Measurements from ENCODE around the gene ADD1.
A peak's percentile ranks its signal among the peaks of the same experiment; 100 is the strongest.
"Not testable (repeated sequence)": the region's sequence is repeated elsewhere in the genome, so short reads cannot be mapped to it uniquely, and the experiment has no call there.

Gene ADD1

DNA sequence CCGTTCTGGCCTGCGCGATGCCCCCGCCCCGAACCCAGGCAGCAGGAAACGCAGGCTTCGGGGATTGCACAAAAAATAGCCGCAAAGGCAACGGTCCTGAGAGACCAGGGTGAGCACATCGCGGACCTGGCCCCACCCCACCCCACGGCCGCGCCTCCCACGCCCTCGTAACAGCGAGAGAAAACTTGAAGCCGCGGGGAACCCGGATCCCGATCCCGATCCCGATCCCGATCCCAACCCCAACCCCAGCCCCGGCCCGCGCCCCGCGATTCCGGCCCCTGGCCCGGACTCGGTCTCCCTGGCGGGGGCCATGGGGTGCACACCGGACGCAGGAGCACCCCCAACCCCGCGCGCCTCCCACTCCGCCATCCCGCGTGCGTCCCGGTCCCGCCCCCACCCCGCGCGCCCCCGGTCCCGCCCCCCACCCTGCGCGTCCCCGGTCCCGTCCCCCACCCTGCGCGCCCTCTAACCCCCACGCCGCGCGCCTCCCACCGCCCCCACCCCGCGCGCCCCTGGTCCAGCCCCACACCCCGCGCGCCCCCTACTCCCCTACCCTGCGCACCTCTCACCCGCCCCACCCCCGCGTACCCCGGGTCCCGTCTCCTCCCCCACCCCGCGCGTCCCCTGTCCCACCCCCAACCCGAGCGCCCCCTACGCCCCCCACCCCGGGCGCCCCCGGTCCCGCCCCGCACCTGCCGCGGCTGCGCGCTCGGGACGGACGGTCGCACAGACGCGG, 90.6 kb downstream of the ADD1 start:
- peak; percentile 46 for DNase-seq (ENCODE audit: low spot score)

DNA sequence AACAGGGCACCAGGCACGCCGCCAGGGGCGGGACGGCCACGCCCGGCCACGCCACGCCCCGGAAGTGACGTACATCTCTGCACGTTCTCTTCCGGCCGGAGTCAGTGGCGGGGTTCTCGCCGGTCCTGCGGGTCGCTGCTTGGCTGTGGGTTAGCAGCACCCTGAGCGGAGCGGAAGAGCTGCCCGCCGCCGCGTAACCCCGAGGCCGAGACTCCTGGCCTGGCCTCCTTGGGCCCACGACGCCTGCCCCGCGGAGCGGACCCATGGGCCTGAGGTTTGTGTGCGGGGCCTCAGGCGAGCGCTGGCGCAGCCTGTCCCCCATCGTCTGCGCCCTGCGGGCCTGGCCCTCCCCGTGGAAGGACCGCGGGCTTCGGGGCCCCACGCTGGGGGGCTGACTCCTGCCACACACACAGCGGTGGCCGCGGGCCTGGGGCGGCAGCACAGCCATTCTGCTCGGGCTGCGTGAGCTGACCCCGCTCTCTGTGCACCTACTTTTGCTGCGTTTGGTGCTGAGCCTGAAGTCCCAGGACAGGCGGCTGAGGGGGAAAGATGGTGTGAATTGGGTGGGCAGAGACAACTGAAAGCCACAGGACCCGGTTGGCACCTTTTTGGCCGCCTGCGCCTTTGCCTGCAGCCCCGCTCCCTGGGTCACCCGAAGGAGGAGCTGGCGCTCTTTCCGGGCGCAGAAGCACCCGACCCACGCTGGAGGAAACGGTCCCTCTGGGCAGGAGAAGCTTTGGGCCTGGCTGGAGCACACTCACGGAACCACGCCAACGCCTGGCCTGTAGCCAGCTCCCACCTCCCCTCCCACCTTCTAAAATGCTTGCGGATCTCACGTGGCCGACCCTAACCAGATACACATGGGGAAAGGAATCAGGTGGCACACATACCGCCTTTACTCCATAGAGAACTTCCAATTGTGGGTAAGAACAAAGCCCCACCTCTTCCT, 91.4 kb downstream of the ADD1 start:
- peak; percentile 94 for DNase-seq (ENCODE audit: low spot score)

DNA sequence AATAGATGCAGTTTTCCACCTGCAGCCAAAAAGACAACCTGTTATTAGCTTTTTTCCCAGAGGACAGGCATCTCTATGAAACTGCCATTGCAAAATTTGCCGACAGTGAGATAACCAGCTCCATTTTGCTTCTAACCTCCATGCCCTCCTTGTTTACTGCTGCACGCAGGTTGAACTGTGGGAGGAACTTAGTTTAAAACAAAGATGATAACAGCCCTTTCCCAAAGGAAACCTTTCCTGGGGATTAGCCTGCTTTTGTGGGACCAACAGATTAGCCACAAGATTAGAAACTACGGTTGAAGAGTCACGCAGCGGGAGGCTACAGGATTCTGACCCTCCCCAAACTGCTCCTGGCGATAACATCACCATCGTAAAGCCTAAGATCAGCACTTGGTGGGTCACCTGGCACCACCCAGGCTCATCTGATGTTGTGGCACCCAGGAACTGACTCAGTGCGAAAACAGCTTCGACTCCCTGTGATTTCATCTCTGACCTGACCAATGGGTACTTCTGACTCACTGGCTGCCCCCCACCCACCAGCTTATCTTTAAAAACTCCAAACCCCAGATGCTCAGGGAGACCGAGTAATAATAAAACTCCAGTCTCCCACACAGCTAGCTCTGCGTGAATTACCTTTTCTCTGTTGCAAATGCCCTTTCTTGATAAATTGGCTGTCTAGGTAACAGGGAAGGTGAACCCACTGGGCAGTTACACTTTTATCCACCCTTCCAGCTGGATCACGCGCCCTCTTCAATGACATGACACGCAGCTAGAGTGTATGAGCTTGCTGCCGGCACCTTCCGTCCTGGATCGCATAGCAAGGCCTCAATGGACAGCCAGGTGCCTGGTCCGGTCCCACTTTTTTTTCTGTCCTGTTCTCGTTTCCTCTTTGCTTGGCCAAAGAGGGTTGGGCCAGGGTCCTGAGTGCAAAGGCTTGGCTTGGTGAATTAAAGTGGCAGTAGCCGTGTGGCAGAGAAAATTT, 92.4 kb downstream of the ADD1 start:
- DNase-seq (ENCODE audit: low spot score) = peak; percentile 57

DNA sequence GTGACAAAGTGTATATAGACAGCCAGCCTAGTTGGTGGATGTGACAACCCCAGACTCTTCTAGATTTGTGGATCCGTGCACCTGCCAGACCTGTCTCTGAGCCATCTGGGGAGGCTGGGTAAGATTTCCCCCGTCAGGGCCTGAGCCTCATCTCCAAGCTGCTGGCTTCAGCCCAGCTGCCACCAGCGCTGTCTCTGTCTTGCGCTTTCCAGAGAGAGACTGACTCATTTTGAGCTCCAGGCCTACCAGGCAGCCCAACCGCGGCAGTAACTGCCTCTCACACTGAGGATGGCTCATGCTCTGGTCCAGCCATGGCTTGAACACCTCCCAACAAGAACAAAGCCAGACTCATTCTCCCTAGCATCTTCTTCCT, 93.1 kb downstream of the ADD1 start:
- DNase-seq (ENCODE audit: low spot score) = peak; percentile 35

DNA sequence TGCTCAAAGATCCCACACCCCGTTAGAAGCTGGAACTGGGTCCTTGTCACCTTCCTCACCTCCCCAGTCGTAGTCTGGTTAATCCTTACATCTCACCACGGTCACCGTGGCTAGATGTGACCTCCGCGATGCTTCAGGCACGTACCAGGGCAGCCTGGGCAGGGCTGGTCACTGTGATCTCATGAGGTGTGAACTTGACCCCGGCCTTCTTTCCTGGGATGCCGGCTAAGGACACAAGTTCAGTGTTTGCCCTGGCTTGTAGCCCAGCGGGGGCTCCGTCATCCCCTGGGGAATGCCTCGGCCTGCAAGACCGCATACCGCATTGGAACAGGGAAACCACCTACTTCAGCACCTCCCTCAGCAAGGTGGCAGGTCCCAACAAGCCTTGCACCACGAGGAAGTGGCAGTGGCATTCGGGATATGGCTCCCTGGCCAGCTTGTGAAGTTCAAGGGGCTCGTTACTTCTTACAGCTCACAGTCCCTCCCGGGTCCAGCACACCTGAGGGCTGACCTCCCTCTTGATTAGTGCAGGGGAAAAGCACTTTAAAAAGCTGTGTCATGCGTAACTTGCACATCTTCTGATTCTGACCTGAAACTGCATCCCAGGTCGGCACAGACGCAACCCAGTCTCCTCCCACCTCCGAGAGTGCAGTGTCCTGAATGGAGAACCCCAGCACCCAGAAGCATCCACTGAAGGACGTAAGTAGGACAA, 93.7 kb downstream of the ADD1 start:
- no peak for DNase-seq (ENCODE audit: low spot score)

DNA sequence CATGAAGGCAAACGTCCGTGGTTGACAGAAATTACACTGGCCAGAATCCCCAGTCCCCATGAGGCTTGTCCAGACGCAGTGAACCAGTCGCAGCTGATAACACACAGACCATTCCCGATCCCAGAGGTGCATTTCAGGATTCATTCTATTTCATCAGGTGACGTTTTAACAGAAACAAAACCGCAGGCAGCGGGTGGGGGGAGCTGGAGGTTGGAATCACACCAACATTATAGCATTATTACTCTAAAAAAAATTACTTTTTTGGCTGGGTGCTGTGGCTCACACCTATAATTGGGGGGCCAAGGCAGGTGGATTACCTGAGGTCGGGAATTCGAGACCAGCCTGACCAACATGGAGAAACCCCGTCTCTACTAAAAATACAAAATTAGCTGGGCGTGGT, 94.3 kb downstream of the ADD1 start:
- DNase-seq (ENCODE audit: low spot score) = no peak

DNA sequence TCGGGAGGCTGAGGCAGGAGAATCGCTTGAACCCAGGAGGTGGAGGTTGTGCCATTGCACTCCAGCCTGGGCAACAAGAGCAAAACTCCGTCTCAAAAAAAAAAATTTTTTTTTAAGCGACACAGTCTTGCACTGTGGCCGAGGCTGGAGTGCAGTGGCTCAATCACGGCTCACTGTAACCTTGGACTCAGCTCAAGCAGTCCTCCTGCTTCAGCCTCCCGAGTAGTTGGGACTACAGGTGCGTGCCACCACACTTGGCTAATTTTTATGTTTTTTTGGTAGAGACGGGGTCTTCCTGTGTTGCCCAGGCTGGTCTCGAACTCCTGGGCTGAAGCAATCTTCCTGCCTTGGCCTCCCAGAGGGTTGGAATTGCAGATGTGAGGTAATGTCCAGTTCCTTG, 94.8 kb downstream of the ADD1 start:
- not testable (repeated sequence) for DNase-seq (ENCODE audit: low spot score)

DNA sequence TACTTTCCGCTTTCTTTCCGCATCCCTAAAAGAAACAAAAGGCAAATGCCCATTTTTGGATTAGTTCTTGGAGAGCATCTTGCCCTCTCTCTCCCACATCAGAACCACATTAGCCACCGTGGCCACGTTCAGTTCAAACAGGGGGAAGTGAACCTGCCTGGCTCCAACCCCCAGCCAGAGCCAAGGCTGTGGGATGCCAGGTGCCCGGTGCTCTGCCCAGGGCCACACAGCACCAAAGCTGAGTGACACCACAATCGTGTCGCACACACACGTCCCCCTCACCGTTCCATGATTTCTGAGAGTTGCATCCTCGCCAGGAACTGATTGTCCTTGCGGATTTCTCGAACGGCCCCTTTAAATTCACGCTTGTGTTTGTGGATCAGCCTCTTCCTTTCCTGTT, 95.3 kb downstream of the ADD1 start:
- no peak for DNase-seq (ENCODE audit: low spot score)

DNA sequence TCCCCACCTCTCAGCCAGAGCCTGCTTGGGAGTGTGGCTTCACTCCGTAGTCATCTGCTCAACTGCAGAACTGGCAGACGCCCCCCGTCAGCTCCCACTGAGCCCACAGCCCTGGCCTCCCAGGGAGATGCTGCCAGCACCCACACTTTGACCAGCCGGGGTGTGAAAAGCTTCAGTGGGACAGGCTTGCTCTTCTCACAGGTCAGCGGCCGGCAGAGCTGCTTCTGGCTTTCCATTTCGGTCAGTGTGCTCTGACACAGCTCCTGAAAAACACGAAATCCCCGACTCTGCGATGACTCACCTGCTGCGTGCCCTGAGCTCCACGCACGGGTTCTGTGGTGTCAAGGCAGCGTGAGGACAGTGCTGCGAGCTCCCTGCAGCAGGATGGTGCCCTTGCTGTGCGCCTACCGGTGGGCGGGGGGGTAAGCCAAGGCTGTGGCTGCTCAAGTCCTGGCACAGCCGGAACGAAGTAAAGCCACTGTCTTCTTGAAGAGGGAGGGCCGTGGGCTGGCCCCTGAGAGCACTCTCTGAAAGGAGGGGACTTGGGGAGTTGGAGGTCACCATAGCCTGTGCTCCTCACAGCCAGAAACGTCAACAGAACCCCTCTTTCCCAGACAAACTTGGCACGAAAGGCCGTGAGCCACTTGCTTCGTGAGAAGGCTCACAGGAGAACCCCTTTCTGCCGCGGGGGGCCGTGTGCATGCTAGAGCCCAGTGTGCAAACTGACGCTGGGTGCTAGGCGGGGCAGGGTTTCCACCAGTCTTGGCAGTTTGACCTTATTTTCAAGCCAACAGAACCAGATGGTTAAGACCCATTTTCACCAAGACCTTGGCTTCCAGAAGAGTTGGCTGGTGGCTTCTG, 96.0 kb downstream of the ADD1 start:
- no peak for DNase-seq (ENCODE audit: low spot score)

DNA sequence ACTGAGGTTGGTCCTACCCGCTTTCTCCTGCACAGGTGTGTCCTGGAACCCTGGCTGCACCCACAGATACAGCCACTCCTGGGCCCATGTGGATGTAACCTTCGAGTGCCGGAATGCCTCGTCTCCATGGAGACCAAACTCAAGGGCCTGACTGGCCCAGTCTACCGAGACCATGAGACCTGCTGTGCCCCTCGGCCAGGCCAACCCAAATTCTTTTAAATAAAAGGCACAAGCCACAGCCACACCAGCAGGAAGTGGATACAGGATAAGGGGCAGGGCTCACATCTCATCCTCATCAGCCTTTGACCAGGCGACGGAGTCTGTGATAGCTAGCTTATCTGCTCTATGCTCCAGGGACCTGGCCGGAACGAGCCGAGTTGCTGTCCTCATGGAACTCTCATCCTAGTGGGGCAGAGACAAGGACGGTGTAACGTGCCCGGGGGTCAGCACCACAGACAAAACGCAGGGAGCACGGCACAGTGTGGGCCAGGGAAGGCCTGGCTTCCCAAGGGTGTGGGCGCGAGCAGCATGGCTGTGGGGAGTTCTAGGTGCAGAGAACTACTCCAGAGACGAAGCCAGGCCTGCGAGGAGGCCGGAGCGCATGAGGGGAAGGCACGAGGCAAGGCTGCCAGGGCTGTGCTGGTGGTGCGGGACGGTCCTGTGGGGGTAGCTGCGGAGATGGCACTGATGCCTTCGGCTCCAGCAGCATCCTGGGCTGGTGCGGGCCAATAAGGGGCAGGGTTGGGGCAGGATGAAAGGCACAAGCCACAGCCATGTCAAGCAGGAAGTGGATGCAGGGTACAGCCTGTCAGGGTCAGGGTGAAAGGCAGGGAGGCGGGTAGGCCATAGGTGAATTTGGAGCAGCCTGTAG, 96.9 kb downstream of the ADD1 start:
- DNase-seq (ENCODE audit: low spot score) = no peak

DNA sequence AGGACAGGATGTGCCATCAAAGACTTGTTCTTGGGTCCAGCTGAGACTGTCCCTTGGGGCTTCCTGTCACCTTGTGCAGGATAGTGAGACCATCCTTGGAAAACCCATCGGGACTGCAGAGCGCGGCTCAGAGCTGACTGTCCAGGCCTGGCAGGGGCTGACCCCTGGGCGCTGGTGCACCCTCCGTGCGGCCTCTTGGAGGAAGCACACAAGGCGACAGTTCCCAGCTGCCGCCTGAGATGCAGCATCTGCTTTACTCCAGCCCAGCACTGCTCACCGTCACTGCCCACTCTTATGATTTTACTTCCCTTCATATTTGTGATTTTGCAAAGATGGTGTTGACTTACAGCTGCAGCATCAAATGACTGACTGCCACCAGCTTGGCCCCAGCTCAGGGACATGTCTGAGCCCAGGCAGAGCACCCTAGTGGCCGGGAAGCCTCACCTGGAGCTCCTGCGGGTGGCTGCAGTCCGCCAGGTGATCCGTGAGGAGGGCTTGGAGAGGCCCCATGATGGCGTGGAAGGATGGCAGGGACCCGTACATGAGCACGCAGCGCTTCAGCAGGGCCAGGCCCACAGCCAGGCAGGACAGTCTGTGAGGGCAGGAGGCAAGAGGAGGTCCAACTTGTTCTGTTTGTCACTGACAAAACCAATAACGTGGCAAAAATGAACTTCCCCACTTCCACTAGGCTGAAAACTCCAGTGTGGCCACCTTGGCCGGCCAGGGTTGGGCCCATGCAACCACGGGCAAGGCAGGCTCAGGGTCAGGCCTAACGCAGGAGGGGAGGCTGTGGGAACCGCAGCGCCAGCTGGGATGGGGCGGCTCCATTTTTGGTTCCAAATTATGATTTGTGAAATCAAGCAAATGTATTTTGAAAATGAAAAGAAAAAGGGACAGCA, 97.7 kb downstream of the ADD1 start:
- no peak for DNase-seq (ENCODE audit: low spot score)

DNA sequence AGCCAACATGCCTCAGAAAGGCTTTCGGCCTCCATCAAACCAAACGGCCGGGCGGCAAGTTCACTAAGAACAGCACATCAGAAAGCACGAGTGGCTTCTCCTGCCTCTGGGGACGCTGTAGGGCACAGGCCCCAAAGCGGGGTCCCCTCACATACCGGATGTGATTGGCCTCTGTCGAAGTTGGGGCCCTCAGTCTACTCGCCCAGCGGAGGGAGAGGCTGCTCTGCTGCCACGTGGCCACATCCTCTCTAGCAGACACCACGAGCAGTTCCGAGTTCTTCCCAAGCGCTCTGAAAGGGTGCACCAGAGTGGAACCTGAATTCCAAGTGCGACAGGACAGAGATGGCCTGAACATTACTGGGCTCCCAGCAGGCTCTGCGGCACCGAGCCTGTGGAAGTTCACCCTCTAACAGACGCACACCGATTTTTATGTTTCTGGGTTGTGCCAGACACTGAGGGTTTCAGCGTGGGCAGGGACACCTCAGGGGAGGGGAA, 98.4 kb downstream of the ADD1 start:
- no peak for DNase-seq (ENCODE audit: low spot score)

DNA sequence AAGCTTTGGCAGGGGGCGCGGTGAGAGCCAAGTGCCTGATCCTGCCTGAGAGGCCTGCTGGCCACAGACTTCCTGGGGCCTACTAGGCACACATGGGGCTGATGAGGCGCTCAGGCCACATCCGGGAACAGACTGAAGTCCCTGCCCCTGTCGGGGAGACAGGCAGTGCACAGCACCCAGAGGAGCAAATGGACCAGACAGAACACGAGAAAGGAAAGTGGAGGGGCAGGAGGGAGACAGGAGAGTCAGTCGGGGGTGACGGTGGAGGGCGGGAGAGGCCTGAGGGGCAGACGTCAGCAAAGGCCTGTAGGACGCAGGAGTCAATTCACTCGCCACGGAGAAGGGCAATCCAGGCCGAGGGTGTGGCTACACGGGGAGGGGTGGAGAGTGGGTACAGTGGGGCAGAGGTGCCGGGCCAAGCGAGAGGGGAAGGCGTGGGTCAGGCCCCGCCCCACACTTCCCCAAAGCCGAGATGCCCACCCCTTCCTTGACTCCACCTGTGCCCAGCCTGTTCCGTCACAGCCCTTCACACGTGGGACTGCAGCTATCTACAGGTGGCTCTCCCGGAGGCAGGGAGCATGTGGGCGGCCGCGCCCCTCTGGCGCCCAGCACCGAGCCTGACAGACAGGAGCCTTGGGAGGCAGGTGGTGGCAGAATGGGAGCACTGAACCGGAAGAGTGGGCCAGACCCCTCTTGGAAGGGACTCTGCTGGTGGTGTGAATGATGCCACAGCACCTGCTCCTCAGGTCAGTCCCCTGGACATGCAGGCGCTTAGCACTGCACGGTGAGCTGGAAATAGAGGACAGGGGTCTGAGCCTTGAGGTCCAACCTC, 99.1 kb downstream of the ADD1 start:
- no peak for DNase-seq (ENCODE audit: low spot score)

DNA sequence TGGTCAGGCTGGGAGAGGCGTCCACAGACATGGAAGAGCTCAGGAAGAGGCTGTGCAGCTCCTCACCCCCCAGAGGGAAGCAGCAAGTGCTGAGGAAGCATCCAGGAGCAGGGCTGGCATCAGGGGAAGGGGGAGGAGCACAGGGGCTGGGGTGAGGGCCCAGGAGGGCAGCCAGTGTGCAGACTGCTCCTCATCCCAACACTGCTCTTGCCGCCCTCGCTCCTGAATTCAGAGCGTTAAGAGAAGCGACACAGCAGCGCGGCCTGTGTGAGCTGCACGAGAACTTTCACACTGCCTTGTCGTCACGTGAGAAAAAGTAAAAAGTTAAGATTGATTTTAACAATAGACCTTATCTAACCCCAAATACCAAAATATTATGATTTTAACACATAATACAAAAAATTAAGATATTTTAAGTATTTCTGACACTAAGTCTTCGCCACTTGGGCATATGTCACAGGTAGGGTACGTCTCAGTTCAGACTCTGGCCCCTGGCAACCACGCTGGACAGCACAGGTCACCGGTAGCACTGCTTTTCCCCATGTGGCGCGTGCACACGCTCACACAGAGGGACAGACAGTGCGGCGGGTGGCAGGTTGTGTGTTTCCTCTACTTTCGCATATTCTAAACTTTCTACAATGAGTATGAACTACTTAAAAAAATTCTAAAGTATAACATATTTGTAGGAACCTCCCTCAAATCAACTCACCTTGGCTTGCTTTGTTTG, 99.9 kb downstream of the ADD1 start:
- no peak for DNase-seq (ENCODE audit: low spot score)

DNA sequence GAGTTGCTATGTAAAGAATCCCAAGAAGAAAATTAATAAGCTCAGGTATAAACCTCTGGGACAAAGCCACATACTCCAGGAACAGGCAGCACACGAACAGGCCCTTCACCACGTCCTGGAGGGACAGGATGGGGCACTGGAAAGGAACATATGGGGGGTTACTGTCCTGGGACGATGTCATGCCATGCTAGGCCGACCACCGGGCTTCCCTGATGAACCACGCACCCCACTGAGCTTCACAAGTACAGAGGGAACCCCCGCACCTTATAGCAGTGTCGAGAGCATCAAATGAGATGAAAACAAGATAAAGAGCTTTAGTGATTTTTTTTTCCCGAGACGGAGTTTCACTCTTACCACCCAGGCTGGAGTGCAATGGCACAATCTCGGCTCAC, 100.4 kb downstream of the ADD1 start:
- no peak for DNase-seq (ENCODE audit: low spot score)
